GM19035 (cell line): ENCODE data around the gene RAMP3.

Experiments
- ATAC-seq: cut with Tn5 transposase; IDR thresholded peaks from one replicate; pipeline ENCODE4 v1.9.1; 2021; ENCODE audit not compliant: unreplicated experiment

RAMP3 gene

DNA sequence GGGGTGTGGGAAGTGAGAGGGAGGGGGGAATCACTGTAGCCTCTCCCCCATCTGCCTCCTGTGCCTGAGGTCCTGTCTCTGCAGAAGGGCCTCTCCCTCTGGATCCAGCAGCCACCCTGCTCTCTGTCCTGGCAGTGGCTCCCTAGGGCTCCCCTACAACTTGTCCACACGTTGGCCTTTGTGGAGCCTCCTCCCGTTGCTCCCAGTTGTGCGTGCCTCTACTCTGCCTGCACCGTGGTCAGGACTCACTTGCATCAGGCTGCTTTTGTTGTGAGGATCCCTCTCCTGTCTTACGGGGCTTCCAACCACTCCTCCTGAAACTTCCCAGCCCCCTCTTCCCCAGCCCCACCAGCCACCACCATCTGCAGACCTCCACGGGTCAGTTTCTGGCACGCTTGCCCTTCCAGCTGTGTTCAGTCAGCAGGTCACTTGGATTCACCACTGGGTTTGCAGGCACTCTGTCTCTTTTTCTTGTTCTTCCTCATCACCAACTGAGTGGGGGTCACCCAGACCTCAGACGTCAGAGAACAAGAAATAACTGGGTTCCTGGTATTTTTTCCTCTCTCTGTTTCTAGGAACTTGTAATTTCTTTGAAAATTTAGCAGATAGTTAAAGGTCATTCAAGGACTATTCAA is 62.3 kb downstream of the RAMP3 start:
- no peak for ATAC-seq

- no peak for ATAC-seq
These were observed 63.4 kb downstream of the RAMP3 start for GRCh38 chr7:45220846-45221618.

DNA sequence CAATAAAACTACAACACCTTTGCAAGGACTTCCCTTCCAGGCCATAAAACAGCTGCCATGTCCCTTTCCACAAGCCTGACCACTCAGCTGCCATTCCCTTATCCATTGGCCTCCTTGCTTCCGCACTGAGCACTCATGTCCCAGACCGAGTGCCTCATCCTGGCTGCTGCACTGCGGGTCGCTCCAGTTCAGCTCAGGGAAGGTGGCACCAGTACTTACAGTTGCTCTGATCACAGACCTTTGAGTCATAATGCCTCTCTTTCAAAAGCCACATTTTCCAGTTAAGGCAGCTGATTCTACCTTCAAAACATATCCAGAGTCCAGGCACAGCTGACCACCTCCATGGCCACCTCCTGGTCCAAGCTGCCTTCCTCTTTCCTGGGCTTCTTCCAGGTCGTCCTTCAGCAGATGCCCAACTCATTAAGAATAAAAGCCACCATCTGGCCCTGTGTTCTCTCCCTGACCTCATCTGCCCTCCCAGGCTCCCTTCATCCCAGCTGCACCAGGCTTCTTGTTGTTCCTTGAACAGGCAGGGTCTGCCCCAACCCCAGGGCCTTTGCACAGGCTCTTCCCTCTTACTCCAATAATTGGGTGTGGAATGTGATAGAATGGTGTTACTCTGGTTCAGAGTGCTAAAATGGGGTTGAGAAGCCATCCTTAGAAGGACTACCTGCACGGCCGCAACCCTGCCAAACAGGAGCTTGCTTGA is 64.5 kb downstream of the RAMP3 start:
- ATAC-seq = no peak

- no peak for ATAC-seq
These were observed 65.5 kb downstream of the RAMP3 start for GRCh38 chr7:45223078-45223477.

- ATAC-seq = no peak
These were observed 66.4 kb downstream of the RAMP3 start for GRCh38 chr7:45223728-45224630.

DNA sequence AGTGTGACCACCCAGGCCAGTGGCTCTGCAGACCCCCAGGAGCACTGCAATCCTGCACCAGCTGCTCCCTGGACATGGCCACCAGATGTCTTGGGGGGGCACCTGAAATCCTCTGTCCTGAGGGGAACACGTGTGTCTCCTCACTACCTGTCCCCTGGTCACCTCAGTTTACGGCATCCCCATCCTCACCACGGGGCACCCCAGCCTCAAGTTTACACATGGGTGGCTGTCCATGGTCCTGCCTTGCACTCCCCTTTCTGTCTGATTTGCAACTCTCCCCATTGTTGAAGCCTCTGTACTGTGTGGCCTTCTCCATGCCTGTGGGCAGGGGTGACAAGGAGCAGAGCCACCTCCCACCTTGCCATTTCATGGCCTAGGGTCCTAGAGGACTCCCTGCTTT is 67.2 kb downstream of the RAMP3 start:
- ATAC-seq = no peak

DNA sequence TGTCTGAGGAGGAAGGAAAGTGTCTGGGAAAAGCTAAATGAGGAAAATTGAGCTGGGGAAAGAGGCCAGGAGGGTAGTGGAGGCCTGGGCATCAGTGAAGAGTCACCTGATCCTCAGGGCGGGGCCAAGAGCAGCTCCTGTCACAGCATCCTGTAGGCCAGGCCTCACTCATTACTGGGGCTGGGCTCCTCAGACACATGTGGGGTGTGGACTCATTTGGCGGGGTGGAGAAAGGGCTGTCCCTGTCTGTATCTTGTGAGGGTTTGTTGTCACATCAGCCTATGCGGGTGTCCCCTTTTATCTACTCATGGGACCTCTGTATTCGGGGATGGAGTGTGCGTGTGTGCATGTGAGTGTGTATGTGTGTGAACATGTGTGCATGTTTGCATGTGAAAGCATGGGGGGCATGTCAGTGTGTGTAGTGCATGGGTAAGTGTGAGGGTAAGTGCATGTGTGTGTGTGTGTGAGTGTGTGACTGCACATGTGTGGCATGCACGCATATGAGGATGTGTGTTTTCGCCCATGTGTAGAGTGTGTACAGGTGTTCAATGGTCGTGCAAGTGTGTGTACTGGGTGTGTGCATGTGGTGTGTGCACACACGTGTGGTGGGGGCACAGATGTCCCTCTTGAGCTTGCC is 67.8 kb downstream of the RAMP3 start:
- no peak for ATAC-seq

DNA sequence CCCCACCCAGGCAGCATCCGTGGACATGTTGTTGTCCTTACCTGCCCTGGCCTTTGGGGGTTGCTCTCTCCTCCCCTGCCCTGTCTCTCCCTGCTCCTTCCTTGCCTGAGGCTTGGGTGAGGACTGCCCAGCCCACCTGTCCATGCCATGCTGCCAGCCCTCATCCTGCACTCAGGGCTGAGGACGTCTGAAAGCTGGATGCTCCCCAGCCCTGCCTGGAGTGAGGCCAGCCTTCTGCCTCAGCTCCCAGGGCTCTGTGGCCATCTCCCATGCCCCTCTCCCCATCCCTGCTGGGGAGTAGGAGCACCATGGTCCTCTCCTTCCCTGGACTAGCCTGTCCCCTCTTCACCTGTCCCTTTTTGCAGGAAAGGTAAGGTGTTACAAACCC is 68.4 kb downstream of the RAMP3 start:
- ATAC-seq = no peak

GRCh38 chr7:45229156-45229920 is 71.7 kb downstream of the RAMP3 start:
- no peak for ATAC-seq

DNA sequence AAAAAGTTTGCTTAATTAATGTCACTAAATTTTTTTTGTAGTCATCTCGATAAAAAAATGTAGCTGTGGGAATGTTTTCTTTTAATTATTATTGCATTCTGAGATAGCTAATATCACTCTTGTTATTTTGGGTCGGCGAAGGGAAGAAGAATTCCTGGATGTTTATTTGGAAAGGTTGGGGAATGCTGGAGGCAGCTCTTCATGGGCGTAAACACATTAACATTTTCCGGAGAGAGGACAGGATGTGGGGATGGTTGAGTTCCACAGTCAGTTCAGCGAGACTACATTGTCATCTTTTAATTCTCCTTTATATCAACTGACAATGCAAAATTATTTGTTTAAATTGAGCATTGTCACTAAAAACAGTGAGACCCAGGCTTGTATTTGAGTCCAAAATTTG is 72.5 kb downstream of the RAMP3 start:
- no peak for ATAC-seq

GRCh38 chr7:45230611-45231165 is 73.1 kb downstream of the RAMP3 start:
- ATAC-seq = no peak

DNA sequence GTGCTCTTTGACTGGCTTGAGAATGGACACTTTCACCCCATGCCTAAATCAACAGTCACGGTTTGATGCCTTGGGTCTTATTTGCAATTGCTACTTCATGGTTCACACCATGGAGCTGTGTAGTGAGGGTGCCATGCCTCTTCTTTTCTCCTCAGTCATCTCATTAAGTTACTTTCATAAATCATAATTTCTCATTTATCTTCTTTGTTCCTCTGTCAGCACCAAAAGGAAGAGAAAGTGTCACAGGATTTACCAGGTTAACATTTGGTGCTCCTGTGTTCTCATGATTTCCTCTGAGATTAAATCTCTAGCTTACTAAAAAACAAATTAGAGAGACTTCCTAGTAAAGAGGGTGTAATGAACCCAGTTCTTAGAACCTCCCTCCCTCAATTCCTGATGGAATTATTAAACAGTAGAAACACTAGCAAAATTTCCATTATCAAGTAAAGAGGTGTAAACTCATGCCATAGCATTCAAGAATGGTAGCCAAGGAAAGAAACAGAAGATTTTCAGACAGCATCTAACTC is 75.7 kb downstream of the RAMP3 start:
- no peak for ATAC-seq
